Fibroblast of skin of scalp (primary cell): Measurements from ENCODE around the gene SIN3B.
A peak's percentile ranks its signal among the peaks of the same experiment; 100 is the strongest.

Experiments
- DNase-seq: peaks from one replicate; pipeline ENCODE4 v3.0.0-alpha.2; 2013

Gene SIN3B

DNA sequence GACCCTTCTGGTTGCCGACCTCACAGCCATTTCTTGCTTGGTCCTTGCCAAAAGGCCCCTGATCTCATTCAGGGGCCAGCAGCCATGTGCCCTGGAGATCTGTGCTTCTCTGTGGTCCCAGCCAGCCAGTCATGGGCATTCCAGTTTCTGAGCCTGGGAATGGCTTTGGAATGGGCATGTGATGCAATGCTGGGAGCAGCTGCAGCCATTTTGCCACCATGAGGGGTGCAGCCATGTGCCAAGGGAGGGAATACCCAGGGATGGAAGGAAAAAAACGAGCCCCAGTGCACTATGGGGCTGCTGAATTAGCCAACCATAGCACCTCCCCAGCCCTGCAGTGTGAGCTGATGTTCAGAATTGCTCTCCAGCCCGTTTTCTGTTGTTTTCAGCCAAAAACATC is 85.9 kb downstream of the SIN3B start:
- DNase-seq: no peak

DNA sequence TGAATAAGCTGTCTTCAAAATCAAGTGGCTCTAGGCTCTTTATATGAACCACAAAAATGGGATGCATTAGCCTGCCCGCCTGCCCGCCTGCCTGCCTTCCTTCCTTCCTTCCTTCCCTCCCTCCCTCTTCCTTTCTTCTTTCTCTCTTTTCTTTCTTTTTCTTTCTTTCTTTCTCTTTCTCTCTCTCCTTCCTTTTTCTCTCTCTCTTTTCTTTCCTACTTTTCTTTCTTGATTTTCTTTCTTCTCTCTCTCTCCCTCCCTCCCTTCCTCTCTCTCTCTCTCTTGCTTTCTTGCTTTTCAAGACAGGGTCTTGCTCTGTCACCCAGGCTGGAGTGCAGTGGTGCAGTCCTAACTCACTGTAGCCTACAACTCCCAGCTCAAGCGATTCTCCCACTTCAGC is 86.5 kb downstream of the SIN3B start:
- DNase-seq: no peak

DNA sequence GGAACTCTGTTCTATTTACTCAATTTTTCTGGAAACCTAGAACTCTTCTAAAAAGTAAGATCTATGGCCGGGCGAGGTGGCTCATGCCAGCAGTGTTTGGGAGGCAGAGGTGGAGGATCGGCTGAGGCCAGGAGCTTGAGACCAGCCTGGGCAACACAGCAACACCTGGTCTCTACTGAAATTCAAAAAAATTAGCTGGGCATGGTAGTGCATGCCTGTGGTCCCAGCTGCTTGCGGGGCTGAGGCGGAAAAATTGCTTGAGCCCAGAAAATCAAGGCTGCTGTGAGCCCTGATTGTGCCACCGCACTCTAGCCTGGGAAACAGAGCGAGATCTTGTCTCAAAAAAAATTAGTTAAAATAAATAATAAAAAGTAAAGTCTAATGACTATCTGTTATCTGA is 88.2 kb downstream of the SIN3B start:
- no peak for DNase-seq

DNA sequence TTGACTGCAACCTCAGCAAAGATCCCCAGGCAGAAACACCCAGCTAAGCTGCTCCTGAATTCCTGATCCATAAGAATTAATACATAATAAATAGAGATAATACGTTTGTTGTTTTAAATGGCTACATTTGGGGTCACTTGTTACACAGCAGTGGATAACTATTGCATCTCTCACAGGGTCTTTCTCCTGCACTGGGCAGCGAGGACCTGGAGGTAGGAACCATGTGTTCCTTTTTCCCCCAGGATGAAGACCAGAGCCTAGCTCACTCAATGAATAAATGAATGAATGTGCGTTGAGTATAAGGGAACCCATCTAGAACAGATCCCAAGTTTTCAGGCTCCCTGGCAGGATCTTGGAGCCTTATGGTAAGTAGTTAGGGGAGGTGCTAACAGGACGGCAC is 90.3 kb downstream of the SIN3B start:
- DNase-seq: no peak

DNA sequence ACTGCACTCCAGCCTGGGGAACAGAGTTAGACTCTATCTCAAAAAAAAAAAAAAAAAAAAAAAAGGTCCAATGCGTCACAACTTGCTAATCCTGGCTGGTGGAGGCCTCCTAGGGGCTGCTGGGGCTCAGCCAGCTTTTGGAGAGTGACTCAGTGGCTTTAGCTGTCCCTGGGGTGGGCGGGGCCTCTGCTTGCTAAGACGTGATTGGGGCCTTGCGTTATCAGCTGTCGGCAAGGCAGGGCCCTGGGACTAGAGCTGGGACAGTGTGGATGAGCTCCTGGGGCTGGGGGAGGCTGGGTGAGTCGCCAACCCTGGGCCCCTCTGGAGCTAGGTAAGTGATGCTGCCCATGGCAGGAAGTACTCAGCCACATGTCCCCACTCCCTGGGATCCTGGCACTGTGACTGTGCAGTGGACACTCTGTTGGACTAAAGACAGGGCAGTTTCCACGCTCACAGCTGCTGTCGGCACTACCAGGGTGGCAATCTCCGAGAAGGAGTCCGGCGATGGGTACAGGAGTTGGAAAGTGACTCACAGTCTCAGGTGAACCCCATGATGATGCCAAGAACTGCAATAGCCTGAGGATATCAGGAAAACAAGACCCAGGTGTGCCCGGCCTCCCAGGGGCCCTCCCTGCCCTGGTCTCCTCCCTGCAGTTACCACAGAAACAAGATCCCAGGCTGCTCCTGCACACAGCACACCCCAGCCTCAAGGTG is 91.8 kb downstream of the SIN3B start:
- DNase-seq: peak; percentile 83

DNA sequence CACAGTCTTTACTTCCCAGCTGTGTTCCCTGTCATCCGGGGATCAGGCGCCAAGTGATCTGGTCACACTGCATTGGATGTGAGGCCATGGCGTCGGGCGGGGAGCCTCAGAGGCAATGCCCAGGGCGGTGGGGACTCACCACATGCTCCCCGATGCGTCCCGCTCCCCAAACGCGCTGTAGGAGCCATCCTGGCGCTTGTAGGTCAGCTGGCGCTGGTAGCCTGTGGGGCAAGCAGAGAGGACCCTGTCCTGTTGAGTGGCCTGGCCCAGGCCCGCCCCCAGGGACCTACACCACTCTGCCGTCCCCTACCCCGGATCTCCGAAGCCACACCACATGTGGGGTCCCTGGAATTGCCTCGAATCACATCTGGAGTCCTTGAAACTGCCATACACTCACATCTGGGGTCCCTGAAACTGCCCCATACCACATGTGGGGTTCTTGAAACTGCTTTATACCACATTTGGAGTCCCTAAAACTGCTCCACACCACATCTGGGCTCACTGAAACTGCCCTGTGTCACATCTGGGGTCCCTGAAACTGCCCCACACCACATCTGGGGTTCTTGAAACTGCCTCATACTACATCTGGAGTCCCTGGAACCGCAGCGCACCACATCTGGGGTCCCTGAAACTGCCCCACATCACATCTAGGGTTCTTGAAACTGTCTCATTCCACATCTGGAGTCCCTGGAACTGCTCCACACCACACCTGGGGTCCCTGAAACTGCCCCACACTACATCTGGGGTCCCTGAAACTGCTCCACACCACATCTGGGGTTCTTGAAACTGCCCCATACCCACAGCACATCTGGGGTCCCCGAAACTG is 92.8 kb downstream of the SIN3B start:
- no peak for DNase-seq

DNA sequence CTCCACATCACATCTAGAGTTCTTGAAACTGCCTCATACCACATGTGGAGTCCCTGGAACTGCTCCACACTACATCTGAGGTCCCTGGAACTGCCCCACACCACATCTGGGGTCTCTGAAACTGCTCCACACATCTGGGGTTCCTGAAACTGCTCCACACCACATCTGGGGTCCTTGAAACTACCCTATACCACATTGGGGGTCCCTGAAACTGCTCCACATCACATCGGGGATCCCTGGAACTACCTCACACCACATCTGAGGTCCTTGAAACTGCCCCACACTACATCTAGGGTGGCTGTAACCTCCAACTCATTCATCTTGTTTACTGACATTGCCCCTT is 93.4 kb downstream of the SIN3B start:
- no peak for DNase-seq

DNA sequence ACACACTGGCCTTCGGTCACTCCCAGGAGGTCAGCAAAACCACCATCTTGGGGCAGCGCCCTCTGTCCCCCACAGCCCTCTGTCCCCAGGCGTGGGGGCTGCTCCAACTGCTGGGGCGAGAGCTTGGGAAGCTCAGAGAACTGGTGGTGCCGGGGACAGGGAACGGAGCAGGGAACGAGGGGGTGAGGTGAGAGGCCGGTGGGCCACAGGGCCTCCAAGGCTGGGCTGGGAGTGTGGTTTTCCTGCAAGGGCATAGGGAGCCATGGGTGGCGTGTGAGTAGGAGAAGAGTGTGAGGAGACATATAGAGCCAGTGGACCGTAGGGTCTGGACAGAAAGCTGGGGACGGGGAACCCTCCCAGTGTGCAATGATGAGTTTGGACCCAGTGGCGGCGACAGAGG is 93.8 kb downstream of the SIN3B start:
- no peak for DNase-seq

DNA sequence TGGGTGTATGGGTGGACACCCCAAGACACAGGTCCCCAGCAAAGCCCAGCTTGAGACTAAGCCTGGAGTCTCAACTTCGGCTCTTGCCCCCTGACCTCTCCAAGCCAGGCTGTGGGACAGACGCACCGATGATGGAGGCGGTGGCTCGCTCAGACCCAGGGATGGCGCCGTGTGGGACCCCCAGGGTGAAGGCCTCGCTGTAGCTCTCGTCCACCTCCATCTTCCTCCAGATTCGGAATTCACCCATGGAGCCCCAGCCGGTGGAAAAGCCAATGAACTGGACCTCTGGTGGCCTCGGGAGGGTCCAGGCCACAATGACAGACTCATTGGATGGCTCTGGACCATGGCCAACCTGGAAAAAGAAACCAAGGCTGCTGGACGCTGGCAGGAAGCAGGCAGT is 98.7 kb downstream of the SIN3B start:
- DNase-seq: no peak

DNA sequence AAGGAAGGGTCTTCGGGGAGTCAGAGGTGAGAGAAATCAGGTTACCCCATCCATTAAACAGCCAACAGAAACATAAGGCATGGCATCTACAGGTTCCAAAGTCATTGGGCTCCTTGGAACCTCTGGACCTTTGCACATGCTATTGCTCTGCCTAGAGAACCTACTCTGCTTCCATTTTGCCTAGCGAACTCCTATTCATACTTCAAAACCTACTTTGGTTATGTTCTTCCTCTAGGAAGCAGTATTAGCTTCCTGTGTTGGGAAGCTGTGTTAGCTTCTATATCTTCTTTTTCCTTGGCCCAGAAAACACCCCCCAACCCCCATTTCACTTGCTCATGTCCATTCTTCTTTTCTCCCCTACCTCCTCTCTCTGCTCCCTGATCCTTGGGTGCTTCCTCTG is 99.2 kb downstream of the SIN3B start:
- DNase-seq: no peak

DNA sequence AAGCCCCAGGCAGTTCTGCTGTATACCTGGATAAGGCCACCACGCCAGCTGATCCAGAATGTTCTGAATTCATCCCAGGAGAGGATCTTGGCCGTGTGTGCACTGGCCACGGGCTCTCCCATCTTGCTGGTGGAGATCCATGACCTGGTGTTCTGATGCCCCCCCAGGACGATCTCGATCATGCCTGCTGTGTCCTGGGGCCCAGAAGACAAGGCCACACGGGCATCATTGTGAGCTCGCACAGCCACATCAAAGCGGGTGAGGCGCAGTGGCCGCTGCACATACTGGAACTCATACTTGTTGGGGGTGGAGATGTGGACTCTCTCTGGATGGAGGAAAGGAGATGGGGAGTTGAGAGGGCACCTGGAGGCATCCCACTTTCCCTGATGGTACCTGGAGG is 99.7 kb downstream of the SIN3B start:
- DNase-seq: no peak
